Kidney epithelial cell (primary cell): ENCODE data around the gene NCOA5. TPM values are rescaled to one million over a fixed set of nuclear protein-coding genes. Genes with fewer than 3 reads are reported as not detected.
A peak's percentile ranks its signal among the peaks of the same experiment; 100 is the strongest.
"Not testable (repeated sequence)": the region's sequence is repeated elsewhere in the genome, so short reads cannot be mapped to it uniquely, and the experiment has no call there.

ENCODE experiments used
- DNase-seq: peaks from one replicate; pipeline ENCODE4 v3.0.0-alpha.2; 2010; ENCODE audit warnings: low read depth
- H3K27me3 ChIP-seq: 2 replicates; pipeline ENCODE4 v1.6.0; 2011; ENCODE audit warnings: low read length; ENCODE audit not compliant: control insufficient read depth, insufficient read depth
- H3K36me3 ChIP-seq: 2 replicates; pipeline ENCODE4 v1.5.1; 2011; ENCODE audit warnings: low read length; ENCODE audit not compliant: control insufficient read depth, insufficient read depth
- H3K4me3 ChIP-seq: 2 replicates; pipeline ENCODE4 v1.5.1; 2011; ENCODE audit warnings: low read depth, mild to moderate bottlenecking, control low read depth, low read length
- CTCF ChIP-seq: IDR thresholded peaks from 2 replicates; pipeline ENCODE4 v1.5.1; 2011; ENCODE audit warnings: mild to moderate bottlenecking, moderate library complexity, low read length, control low read depth, inconsistent platforms; ENCODE audit not compliant: insufficient read depth, poor library complexity, severe bottlenecking
- total RNA-seq: library from RNA; depleted of rRNA; stranded (reverse); fragments of >200 nt; gene quantifications from 2 replicates; pipeline ENCODE4 v1.2.3, GENCODE V29; 2015

NCOA5 gene
- total RNA-seq, 1 donor from 2014 or later, result 31.4 TPM

- TF ChIP-seq CTCF, result no peak
- Histone ChIP-seq H3K4me3 (no peak overlapping the region), H3K36me3 (no peaks in the 10 kb centered on the region), H3K27me3 (peaks cover 22% of the 10 kb centered on the region)
- DNase-seq, result no peak
Observed at GRCh38 chr20:46102940-46103339, 13.2 kb upstream of the NCOA5 start.

GRCh38 chr20:46101957-46102356 lies 12.2 kb upstream of the NCOA5 start:
- DNase-seq, result no peak
- Histone ChIP-seq H3K27me3 (peaks cover 22% of the 10 kb centered on the region), H3K36me3 (no peaks in the 10 kb centered on the region), H3K4me3 (no peak overlapping the region)
- TF ChIP-seq CTCF, result no peak

- H3K36me3 ChIP-seq, result no peaks in the 10 kb centered on the region
- DNase-seq, result no peak
- no peak for TF ChIP-seq CTCF
- H3K27me3 ChIP-seq, result peaks cover 22% of the 10 kb centered on the region
- no peak overlapping the region for H3K4me3 ChIP-seq
Observed at GRCh38 chr20:46100988-46101387, 11.2 kb upstream of the NCOA5 start.

GRCh38 chr20:46100444-46100843 lies 10.7 kb upstream of the NCOA5 start:
- DNase-seq, H3K4me3 ChIP-seq, H3K36me3 ChIP-seq: not testable (repeated sequence)
- peaks cover 22% of the 10 kb centered on the region for H3K27me3 ChIP-seq

- no peak for DNase-seq
- Histone ChIP-seq H3K4me3 (no peak overlapping the region), H3K36me3 (no peaks in the 10 kb centered on the region), H3K27me3 (peaks cover 22% of the 10 kb centered on the region)
- TF ChIP-seq CTCF, result peak; percentile 21
Observed at GRCh38 chr20:46099491-46100287, 9.9 kb upstream of the NCOA5 start.

GRCh38 chr20:46093531-46093930 lies 3.8 kb upstream of the NCOA5 start:
- H3K4me3 ChIP-seq, result no peak overlapping the region

GRCh38 chr20:46091622-46092535 lies 2.1 kb upstream of the NCOA5 start:
- not testable (repeated sequence) for H3K27me3 ChIP-seq, DNase-seq, H3K36me3 ChIP-seq, H3K4me3 ChIP-seq

More at GRCh38 chr20:46093531-46093930, 3.8 kb upstream of the NCOA5 start:
- Histone ChIP-seq H3K36me3 (no peaks in the 10 kb centered on the region), H3K27me3 (no peaks in the 10 kb centered on the region)
- DNase-seq, result no peak
- TF ChIP-seq CTCF, result peak; percentile 3
